Measurements from ENCODE around the gene TRIM50.
"Not testable (repeated sequence)": the region's sequence is repeated elsewhere in the genome, so short reads cannot be mapped to it uniquely, and the experiment has no call there.

The TRIM50 gene

DNA sequence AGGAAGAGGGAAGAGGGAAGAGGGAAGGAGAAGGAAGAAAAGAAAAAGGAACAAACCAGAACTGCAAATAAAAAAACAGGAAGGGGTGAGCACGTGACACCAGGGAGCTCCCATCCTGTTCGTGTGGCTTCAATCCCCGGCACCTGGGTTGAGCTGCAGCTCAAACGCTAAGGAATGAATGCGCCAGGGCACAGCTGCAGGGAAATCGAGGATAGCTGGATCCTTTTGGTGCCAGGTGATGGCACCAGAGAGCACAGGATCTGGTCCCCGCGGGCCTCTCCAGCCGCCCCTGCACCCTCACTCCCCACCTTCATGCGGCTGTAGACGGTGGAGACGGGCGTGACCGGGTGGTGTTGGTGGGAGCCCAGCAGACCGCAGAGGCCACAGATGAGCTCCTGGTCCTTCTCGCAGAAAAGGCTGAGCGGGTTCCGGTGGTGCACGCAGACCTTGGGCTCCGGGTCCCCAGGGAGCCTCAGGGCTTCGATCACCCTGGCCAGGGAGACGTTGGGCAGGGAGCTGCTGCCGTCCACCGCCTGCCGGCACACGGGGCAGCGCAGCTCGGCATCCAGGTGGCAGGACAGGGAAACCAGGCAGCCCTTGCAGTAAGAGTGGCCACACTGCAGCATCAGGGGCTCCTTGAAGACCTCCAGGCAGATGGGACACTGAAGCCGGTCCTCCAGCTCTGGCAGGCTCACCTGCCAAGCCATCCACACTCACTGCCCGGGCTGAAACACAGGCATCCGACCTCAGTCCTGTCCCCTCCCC lies 3.6 kb downstream of the TRIM50 start:
- Histone ChIP-seq H3K4me1 (peaks cover 16% of the 10 kb centered on the region), H3K27ac (peak overlapping the region; percentile 86), H3K4me2 (ENCODE audit: low read length) (peak overlapping the region; percentile 61), H2AFZ (peak overlapping the region; percentile 73), H3K4me3 (ENCODE audit: low read depth, low read length) (peak overlapping the region; percentile 38)
- H3K27me3 ChIP-seq (ENCODE audit: control insufficient read depth, insufficient read depth, low read length); H3K9ac ChIP-seq; H3K79me2 ChIP-seq; H3K36me3 ChIP-seq (ENCODE audit: control insufficient read depth, insufficient read depth, low read length); H3K9me3 ChIP-seq (ENCODE audit: control insufficient read depth, low read length): not testable (repeated sequence)
- TF ChIP-seq, protein P1, sequence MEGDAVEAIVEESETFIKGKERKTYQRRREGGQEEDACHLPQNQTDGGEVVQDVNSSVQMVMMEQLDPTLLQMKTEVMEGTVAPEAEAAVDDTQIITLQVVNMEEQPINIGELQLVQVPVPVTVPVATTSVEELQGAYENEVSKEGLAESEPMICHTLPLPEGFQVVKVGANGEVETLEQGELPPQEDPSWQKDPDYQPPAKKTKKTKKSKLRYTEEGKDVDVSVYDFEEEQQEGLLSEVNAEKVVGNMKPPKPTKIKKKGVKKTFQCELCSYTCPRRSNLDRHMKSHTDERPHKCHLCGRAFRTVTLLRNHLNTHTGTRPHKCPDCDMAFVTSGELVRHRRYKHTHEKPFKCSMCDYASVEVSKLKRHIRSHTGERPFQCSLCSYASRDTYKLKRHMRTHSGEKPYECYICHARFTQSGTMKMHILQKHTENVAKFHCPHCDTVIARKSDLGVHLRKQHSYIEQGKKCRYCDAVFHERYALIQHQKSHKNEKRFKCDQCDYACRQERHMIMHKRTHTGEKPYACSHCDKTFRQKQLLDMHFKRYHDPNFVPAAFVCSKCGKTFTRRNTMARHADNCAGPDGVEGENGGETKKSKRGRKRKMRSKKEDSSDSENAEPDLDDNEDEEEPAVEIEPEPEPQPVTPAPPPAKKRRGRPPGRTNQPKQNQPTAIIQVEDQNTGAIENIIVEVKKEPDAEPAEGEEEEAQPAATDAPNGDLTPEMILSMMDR (IDR thresholded peaks at IDR 0.05), result peak; percentile 71

DNA sequence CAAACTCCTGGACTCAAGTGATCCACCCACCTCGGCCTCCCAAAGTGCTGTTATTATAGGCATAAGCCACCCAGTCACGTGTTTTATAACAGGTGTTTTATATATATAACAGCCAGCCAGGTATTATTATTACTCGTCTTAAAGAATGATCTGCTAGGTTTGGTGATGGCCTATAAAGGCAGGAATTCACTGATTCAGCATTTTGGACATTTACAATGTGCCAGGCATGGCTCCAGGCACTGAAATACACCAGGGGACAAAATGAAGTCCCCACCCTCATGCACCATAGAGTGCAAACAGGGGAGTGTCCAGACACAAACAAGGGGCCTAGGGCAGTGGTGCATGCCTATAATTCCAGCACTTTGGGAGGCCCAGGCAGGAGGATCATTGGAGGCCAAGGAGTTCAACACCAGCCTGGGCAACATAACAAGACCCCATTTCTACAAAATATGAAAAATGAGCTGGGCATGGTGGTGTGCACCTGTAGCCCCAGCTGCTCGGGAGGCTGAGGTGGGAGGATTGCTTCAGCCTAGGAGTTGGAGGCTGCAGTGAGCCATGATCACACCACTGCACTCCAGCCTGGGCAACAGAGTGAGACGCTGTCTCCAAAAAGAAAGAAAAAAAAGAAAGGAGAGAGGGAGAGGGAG lies 4.3 kb downstream of the TRIM50 start:
- Histone ChIP-seq H3K4me1 (peaks cover 14% of the 10 kb centered on the region), H2AFZ (peak overlapping the region; percentile 73), H3K4me2 (ENCODE audit: low read length) (peak overlapping the region; percentile 61), H3K27ac (peak overlapping the region; percentile 86), H3K4me3 (ENCODE audit: low read depth, low read length) (peak overlapping the region; percentile 38)
- H3K36me3 ChIP-seq (ENCODE audit: control insufficient read depth, insufficient read depth, low read length); H3K79me2 ChIP-seq; H3K9ac ChIP-seq; H3K9me3 ChIP-seq (ENCODE audit: control insufficient read depth, low read length); H3K27me3 ChIP-seq (ENCODE audit: control insufficient read depth, insufficient read depth, low read length): not testable (repeated sequence)

DNA sequence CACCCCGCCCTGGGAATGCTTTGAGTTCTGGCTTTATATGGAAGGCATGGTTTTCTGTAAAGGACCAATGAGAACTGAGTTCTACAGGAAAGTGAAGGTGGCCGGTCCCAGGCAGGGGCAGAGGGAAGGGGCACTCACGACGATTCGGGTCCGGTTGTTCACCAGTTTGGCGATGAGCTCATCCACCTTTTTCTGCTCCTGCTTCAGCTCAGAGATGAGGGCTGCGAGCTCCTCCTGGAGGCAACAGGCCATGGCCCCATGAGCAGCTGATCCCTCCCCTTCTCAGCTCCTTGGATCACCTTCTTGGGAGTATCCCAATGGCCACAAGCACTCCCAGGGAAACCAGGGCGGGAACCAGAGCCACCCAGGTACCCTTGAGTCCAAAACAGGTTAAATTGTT lies 7.9 kb downstream of the TRIM50 start:
- H3K36me3 ChIP-seq (ENCODE audit: control insufficient read depth, insufficient read depth, low read length); H3K4me1 ChIP-seq; H3K27me3 ChIP-seq (ENCODE audit: control insufficient read depth, insufficient read depth, low read length); H3K79me2 ChIP-seq; H3K9ac ChIP-seq; H3K4me3 ChIP-seq (ENCODE audit: low read depth, low read length); H3K9me3 ChIP-seq (ENCODE audit: control insufficient read depth, low read length): not testable (repeated sequence)
- peak overlapping the region; percentile 9 for H3K4me2 ChIP-seq (ENCODE audit: low read length)
- TF ChIP-seq, protein P1 (IDR thresholded peaks at IDR 0.05), result peak; percentile 26
- peak overlapping the region; percentile 84 for H3K27ac ChIP-seq
- H2AFZ ChIP-seq, result peak overlapping the region; percentile 86

DNA sequence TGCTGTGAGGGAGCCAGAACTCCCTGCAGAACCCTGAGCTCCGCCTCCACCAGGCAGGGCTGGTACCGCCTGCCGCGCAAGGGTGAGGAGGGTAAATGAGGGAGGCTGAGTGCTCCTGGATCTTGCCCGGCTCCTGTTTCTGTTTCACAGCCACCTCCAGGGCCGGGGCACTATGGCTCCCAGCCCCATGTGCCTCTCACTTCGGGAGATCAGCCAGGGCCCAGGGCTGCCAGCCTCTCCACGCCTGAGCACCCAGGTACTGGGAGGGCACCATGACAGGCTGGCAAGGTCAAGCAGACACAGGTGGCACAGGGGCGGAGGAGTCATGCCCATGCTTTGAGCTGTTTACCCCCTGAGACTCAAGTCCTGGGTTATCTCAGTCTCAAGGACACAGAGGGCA lies 8.3 kb downstream of the TRIM50 start:
- H3K4me3 ChIP-seq (ENCODE audit: low read depth, low read length); H3K79me2 ChIP-seq; H3K27me3 ChIP-seq (ENCODE audit: control insufficient read depth, insufficient read depth, low read length); H3K9me3 ChIP-seq (ENCODE audit: control insufficient read depth, low read length); H3K4me2 ChIP-seq (ENCODE audit: low read length); H3K9ac ChIP-seq; H3K4me1 ChIP-seq; H3K36me3 ChIP-seq (ENCODE audit: control insufficient read depth, insufficient read depth, low read length): not testable (repeated sequence)
- peak overlapping the region; percentile 86 for H2AFZ ChIP-seq
- H3K27ac ChIP-seq, result peak overlapping the region; percentile 84

DNA sequence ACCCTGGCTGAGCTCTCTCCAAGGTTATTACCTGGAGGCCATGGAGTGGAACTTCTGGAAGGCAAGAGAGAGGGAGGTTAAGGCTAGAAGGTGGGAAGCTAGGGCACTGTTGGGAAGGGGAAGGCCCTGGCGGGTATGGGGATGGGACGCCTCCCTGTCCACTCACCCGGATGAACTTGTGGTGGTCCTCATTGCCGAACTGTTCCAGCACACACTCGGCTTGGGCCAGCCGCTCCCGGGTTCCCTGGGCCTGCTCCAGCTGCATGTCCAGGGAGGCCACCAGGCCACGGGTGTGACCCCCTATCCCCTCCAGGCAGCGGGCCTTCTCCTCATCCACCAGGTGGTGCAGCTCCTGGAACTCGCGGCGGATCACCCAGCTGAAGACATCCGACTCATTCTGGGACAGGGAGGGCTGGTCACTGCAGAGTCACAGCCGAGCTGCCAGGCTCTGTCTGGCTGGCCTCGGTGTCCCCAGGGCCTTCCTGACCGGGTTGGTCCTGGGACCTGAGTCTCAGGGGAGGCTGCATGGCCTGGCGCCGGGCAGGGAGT lies 9.2 kb downstream of the TRIM50 start:
- H3K9me3 ChIP-seq (ENCODE audit: control insufficient read depth, low read length); H2AFZ ChIP-seq; H3K4me2 ChIP-seq (ENCODE audit: low read length); H3K36me3 ChIP-seq (ENCODE audit: control insufficient read depth, insufficient read depth, low read length); H3K79me2 ChIP-seq; H3K27me3 ChIP-seq (ENCODE audit: control insufficient read depth, insufficient read depth, low read length); H3K4me1 ChIP-seq; H3K9ac ChIP-seq; H3K4me3 ChIP-seq (ENCODE audit: low read depth, low read length): not testable (repeated sequence)
- peak overlapping the region; percentile 84 for H3K27ac ChIP-seq

DNA sequence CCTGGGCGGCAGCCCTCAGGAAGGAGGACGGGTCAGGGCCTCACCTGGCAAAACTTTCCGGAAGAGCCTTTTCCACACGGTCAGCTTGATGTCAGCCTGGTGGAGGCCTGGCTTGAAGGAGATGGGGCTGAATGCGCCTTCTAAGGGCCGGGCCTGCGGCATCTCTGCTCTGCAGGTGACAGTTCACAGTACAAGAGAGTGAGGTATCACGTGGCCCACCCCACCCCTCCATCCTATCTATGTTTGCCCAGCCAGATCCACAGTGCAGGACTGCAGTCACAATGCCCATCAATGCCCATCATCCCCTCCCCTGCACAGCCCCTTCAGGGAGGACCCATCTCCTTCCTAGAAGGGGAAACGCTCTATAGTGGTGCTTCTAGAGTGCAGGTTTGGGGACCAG lies 11.4 kb downstream of the TRIM50 start:
- Histone ChIP-seq H3K9ac (no peak overlapping the region), H3K9me3 (ENCODE audit: control insufficient read depth, low read length) (no peaks in the 10 kb centered on the region), H3K36me3 (ENCODE audit: control insufficient read depth, insufficient read depth, low read length) (no peaks in the 10 kb centered on the region), H3K27me3 (ENCODE audit: control insufficient read depth, insufficient read depth, low read length) (no peaks in the 10 kb centered on the region), H3K4me2 (ENCODE audit: low read length) (no peak overlapping the region), H3K27ac (no peak overlapping the region), H2AFZ (no peak overlapping the region), H3K4me1 (peaks cover 5% of the 10 kb centered on the region), H3K4me3 (ENCODE audit: low read depth, low read length) (no peak overlapping the region), H3K79me2 (peaks cover 3% of the 10 kb centered on the region)
- TF ChIP-seq, protein P1 (IDR thresholded peaks at IDR 0.05), result no peak
